NB4 (cell line): ENCODE results near the gene CGB7.

ENCODE experiments used
- MYC ChIP-seq: IDR thresholded peaks from 2 replicates; pipeline ENCODE4 v1.6.1; 2011; ENCODE audit warnings: low read depth, low read length
- POLR2A ChIP-seq: IDR thresholded peaks from 2 replicates; pipeline ENCODE4 v1.6.1; 2011; ENCODE audit warnings: mild to moderate bottlenecking; ENCODE audit not compliant: insufficient read length; ENCODE audit errors: extremely low read depth
- TF ChIP-seq, protein P1 (sequence below): IDR thresholded peaks from 2 replicates; pipeline ENCODE4 v1.6.1; 2011; ENCODE audit warnings: low read depth, low read length
- TF ChIP-seq, protein P2 (sequence below): IDR thresholded peaks from one replicate; pipeline ENCODE4 v1.5.1; 2012; ENCODE audit warnings: low read depth, low read length

DNA sequence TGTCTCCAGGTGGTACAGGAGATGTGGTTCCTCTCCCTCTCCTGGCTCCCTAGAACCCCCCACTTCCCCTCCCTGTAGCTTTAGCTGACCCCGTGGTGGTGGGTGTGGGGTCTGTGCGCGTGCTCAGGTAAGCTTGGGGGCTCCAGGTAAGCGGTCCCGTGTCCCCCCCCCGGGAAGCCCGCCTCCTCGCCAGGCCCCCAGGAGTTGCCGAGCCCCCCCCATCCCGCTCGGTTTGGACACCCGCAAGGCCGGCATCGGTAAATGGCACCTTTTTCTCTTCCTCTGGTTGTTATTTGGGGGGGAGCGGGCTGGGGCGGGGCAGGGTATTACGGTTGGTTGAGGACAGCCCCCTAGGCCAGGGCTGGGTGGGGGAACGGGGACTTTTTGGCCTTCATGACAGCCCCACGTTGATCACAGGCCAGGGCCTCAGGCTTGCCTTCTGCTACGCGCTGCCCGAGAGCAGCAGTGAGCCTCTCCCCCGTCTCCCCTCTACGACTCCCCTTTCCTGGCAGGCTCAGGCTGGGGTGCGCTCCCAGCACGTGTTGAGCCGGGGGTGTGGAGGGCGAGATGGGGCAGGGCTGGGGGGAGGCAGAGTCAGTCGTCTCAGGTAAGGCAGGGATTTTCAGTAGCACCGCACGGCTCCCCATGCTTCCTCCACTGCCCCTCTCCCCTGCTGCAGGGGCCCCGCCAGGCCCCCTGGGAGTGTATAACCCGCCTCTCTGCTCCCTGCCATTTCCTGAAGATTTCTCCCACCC is 46.0 kb upstream of the CGB7 start:
- TF ChIP-seq, protein P1, sequence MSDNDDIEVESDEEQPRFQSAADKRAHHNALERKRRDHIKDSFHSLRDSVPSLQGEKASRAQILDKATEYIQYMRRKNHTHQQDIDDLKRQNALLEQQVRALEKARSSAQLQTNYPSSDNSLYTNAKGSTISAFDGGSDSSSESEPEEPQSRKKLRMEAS = no peak
- TF ChIP-seq, protein P2, sequence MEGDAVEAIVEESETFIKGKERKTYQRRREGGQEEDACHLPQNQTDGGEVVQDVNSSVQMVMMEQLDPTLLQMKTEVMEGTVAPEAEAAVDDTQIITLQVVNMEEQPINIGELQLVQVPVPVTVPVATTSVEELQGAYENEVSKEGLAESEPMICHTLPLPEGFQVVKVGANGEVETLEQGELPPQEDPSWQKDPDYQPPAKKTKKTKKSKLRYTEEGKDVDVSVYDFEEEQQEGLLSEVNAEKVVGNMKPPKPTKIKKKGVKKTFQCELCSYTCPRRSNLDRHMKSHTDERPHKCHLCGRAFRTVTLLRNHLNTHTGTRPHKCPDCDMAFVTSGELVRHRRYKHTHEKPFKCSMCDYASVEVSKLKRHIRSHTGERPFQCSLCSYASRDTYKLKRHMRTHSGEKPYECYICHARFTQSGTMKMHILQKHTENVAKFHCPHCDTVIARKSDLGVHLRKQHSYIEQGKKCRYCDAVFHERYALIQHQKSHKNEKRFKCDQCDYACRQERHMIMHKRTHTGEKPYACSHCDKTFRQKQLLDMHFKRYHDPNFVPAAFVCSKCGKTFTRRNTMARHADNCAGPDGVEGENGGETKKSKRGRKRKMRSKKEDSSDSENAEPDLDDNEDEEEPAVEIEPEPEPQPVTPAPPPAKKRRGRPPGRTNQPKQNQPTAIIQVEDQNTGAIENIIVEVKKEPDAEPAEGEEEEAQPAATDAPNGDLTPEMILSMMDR = no peak
- TF ChIP-seq POLR2A = no peak
- TF ChIP-seq MYC = no peak
